Mesenchymal stem cell (in vitro differentiated cells and primary cell): ENCODE results near the gene RBM6.
A peak's percentile ranks its signal among the peaks of the same experiment; 100 is the strongest.

Experiments
- DNase-seq: peaks from one replicate; pipeline ENCODE4 v3.0.0-alpha.2; 2013
- H2AFZ ChIP-seq: one replicate; pipeline ENCODE4 v1.6.1; 2013; ENCODE audit warnings: low read depth, mild to moderate bottlenecking, control low read depth, inconsistent platforms, low read length, moderate library complexity
- H2AK5ac ChIP-seq: 2 replicates; pipeline ENCODE4 v1.6.1; 2013; ENCODE audit warnings: low read length, moderate library complexity, mild to moderate bottlenecking, inconsistent platforms; ENCODE audit not compliant: severe bottlenecking
- H2BK120ac ChIP-seq: one replicate; pipeline ENCODE4 v1.6.1; 2013; ENCODE audit warnings: low read depth, mild to moderate bottlenecking, inconsistent platforms, low read length, moderate library complexity
- H2BK12ac ChIP-seq, 2 experiments: one replicate each; pipeline ENCODE4 v1.6.1; 2013; ENCODE audit warnings: inconsistent platforms in 2 of 2, low read length in 2 of 2, mild to moderate bottlenecking in 2 of 2, moderate library complexity in 2 of 2, control low read depth in 1 of 2
- H2BK15ac ChIP-seq: one replicate; pipeline ENCODE4 v1.6.1; 2013; ENCODE audit warnings: mild to moderate bottlenecking, low read depth, inconsistent platforms; ENCODE audit not compliant: poor library complexity, severe bottlenecking
- H2BK5ac ChIP-seq: 2 replicates; pipeline ENCODE4 v1.6.1; 2013; ENCODE audit warnings: low read depth, mild to moderate bottlenecking, low read length, control low read depth, inconsistent platforms; ENCODE audit not compliant: poor library complexity, severe bottlenecking
- H3K14ac ChIP-seq, 2 experiments: one replicate each; pipeline ENCODE4 v1.6.1; 2013; ENCODE audit warnings: inconsistent platforms in 2 of 2, low read length in 2 of 2, control low read depth in 1 of 2, mild to moderate bottlenecking in 1 of 2, moderate library complexity in 1 of 2
- H3K18ac ChIP-seq, 2 experiments: one replicate each; pipeline ENCODE4 v1.6.1; 2013; ENCODE audit warnings: inconsistent platforms in 2 of 2, low read length in 2 of 2, control low read depth in 1 of 2, low read depth in 1 of 2, mild to moderate bottlenecking in 1 of 2
- H3K23ac ChIP-seq, 2 experiments: one replicate each; pipeline ENCODE4 v1.6.1; 2013; ENCODE audit warnings: inconsistent platforms in 2 of 2, low read length in 2 of 2, mild to moderate bottlenecking in 2 of 2, moderate library complexity in 2 of 2, control low read depth in 1 of 2
- H3K27ac ChIP-seq: 2 replicates; pipeline ENCODE4 v1.5.1; 2013; ENCODE audit warnings: mild to moderate bottlenecking, moderate library complexity, low read length, control low read depth, inconsistent platforms; ENCODE audit not compliant: poor library complexity, severe bottlenecking
- H3K27me3 ChIP-seq, 2 experiments: 2 replicates each; pipeline versions ENCODE4 v1.6.1 to v1.7.0; 2013; ENCODE audit warnings: low read length in 2 of 2, mild to moderate bottlenecking in 2 of 2, moderate library complexity in 2 of 2, control low read depth in 1 of 2, inconsistent platforms in 1 of 2; ENCODE audit not compliant: control insufficient read depth in 1 of 2, insufficient read depth in 1 of 2
- H3K36me3 ChIP-seq, 2 experiments: 2 replicates each; pipeline versions ENCODE4 v1.6.1 to v1.7.0; 2013; ENCODE audit warnings: low read length in 2 of 2, control low read depth in 1 of 2, inconsistent platforms in 1 of 2, low read depth in 1 of 2, mild to moderate bottlenecking in 1 of 2; ENCODE audit not compliant: insufficient read depth in 2 of 2, control insufficient read depth in 1 of 2
- H3K4ac ChIP-seq, 2 experiments: one replicate each; pipeline ENCODE4 v1.6.1; 2013; ENCODE audit warnings: inconsistent platforms in 2 of 2, low read length in 2 of 2, mild to moderate bottlenecking in 2 of 2, moderate library complexity in 2 of 2, control low read depth in 1 of 2, low read depth in 1 of 2
- H3K4me1 ChIP-seq: 2 replicates; pipeline ENCODE4 v1.6.1; 2013; ENCODE audit warnings: low read depth, low read length, control low read depth; ENCODE audit not compliant: control insufficient read depth, insufficient read depth
- H3K4me2 ChIP-seq: 2 replicates; pipeline ENCODE4 v1.6.1; 2013; ENCODE audit warnings: low read length, mild to moderate bottlenecking, inconsistent platforms; ENCODE audit not compliant: poor library complexity, severe bottlenecking
- H3K4me3 ChIP-seq, 2 experiments: 2 replicates each; pipeline versions ENCODE4 v1.5.1 to v1.7.0; 2013; ENCODE audit warnings: low read length in 2 of 2, mild to moderate bottlenecking in 2 of 2, control low read depth in 1 of 2, low read depth in 1 of 2; ENCODE audit not compliant: insufficient read depth in 1 of 2
- H3K79me1 ChIP-seq: replicated peaks from 2 replicates; pipeline ENCODE4 v1.6.1; 2013; ENCODE audit warnings: mild to moderate bottlenecking, control low read depth, low read length, inconsistent platforms; ENCODE audit not compliant: poor library complexity, severe bottlenecking
- H3K9ac ChIP-seq: 2 replicates; pipeline ENCODE4 v1.7.0; 2013; ENCODE audit warnings: mild to moderate bottlenecking, low read length, moderate library complexity
- H3K9me3 ChIP-seq: 2 replicates; pipeline ENCODE4 v1.7.0; 2013; ENCODE audit warnings: mild to moderate bottlenecking, low read length; ENCODE audit not compliant: control insufficient read depth
- H4K8ac ChIP-seq: one replicate; pipeline ENCODE4 v1.6.1; 2013; ENCODE audit warnings: inconsistent platforms, mild to moderate bottlenecking, low read length, moderate library complexity
- H4K91ac ChIP-seq: one replicate; pipeline ENCODE4 v1.6.1; 2013; ENCODE audit warnings: mild to moderate bottlenecking, low read length, inconsistent platforms
- WGBS: methylation state at CpG from one replicate; pipeline ENCODE4 v1.1.7; 2013; ENCODE audit warnings: mixed read lengths; 5-methylcytosine and 5-hydroxymethylcytosine counted together

Gene RBM6

GRCh38 chr3:49997862-49998261, 57.9 kb downstream of the RBM6 start:
- no peak overlapping the region for H4K8ac ChIP-seq
- no peak overlapping the region for H3K18ac ChIP-seq
- peaks cover 2 to 38% of the 10 kb centered on the region in 2 experiments for H3K36me3 ChIP-seq
- H3K9ac ChIP-seq, result no peak overlapping the region
- H3K27me3 ChIP-seq, result no peaks in the 10 kb centered on the region
- H3K27ac ChIP-seq, result no peak overlapping the region
- H2AK5ac ChIP-seq, result no peak overlapping the region
- H2BK5ac ChIP-seq, result no peak overlapping the region
- no peak overlapping the region for H2BK120ac ChIP-seq
- no peak overlapping the region for H4K91ac ChIP-seq
- WGBS, result no CpG with 5 or more reads among the region's 1 CpG
- peaks cover 21% of the 10 kb centered on the region for H3K79me1 ChIP-seq
- no peak overlapping the region for H2BK12ac ChIP-seq
- no peaks in the 10 kb centered on the region for H3K9me3 ChIP-seq
- H3K4ac ChIP-seq, result no peak overlapping the region
- no peaks in the 10 kb centered on the region for H3K4me1 ChIP-seq
- no peak overlapping the region for H3K4me3 ChIP-seq
- no peak overlapping the region for H3K4me2 ChIP-seq
- no peak for DNase-seq
- H2AFZ ChIP-seq, result no peak overlapping the region
- no peak overlapping the region for H2BK15ac ChIP-seq
- no peak overlapping the region for H3K23ac ChIP-seq
- H3K14ac ChIP-seq, result no peak overlapping the region

- no peak overlapping the region for H4K91ac ChIP-seq
- no peak overlapping the region for H3K23ac ChIP-seq
- H3K14ac ChIP-seq, result no peak overlapping the region
Measured at GRCh38 chr3:49998326-49998725, 58.4 kb downstream of the RBM6 start.

GRCh38 chr3:50001511-50001910, 61.6 kb downstream of the RBM6 start:
- Histone ChIP-seq H4K8ac (no peak overlapping the region), H3K14ac (no peak overlapping the region), H3K4me3 (no peak overlapping the region), H3K27ac (no peak overlapping the region), H3K9me3 (no peaks in the 10 kb centered on the region), H3K9ac (no peak overlapping the region), H2AFZ (no peak overlapping the region), H3K4ac (no peak overlapping the region), H3K23ac (no peak overlapping the region), H3K4me1 (no peaks in the 10 kb centered on the region), H3K79me1 (peaks cover 31% of the 10 kb centered on the region), H3K27me3 (no peaks in the 10 kb centered on the region), H2BK120ac (no peak overlapping the region), H3K18ac (no peak overlapping the region), H2BK5ac (no peak overlapping the region), H2AK5ac (no peak overlapping the region), H2BK12ac (no peak overlapping the region), H2BK15ac (no peak overlapping the region), H3K4me2 (no peak overlapping the region), H4K91ac (no peak overlapping the region), H3K36me3 (peaks cover 5 to 27% of the 10 kb centered on the region in 2 experiments)
- DNase-seq, result no peak
- WGBS, result 100% methylated on average over 3 of the region's 3 CpGs

More at GRCh38 chr3:49998326-49998725, 58.4 kb downstream of the RBM6 start:
- no peak overlapping the region for H3K9ac ChIP-seq
- no peaks in the 10 kb centered on the region for H3K4me1 ChIP-seq
- no peak overlapping the region for H3K18ac ChIP-seq
- no peak overlapping the region for H2BK5ac ChIP-seq
- H3K36me3 ChIP-seq, result peaks cover 2 to 38% of the 10 kb centered on the region in 2 experiments
- no peak overlapping the region for H3K27ac ChIP-seq
- H2AK5ac ChIP-seq, result no peak overlapping the region
- no peak overlapping the region for H2BK12ac ChIP-seq
- no peak overlapping the region for H2AFZ ChIP-seq
- no peaks in the 10 kb centered on the region for H3K27me3 ChIP-seq
- WGBS, result 100% methylated on average over 1 of the region's 2 CpGs
- H3K4me2 ChIP-seq, result no peak overlapping the region
- H3K79me1 ChIP-seq, result peaks cover 22% of the 10 kb centered on the region
- H3K9me3 ChIP-seq, result no peaks in the 10 kb centered on the region
- no peak overlapping the region for H2BK120ac ChIP-seq
- no peak overlapping the region for H2BK15ac ChIP-seq
- no peak overlapping the region for H4K8ac ChIP-seq
- H3K4me3 ChIP-seq, result no peak overlapping the region
- peak; percentile 59 for DNase-seq
- H3K4ac ChIP-seq, result no peak overlapping the region

DNA sequence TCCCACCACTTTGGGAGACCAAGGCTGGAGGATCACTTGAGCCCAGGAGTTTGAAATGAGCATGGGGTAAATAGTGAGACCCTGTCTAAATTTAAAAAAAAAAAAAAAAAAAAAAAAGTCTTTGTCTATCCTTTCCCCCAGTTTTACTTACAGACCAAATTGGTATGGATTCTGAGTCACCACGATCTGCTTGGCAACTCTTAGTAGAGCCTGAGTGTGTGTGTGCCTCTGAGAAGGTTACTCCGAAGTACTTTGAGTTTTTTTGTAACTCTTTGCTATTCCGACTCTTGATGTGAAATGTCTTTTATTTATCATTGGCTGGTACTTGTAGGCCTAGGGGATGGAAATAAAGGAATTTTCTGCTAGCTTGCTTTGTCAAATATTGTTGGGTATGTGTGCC, 63.3 kb downstream of the RBM6 start:
- H2BK120ac ChIP-seq, result no peak overlapping the region
- H3K23ac ChIP-seq, result no peak overlapping the region
- H4K8ac ChIP-seq, result no peak overlapping the region
- H2BK15ac ChIP-seq, result no peak overlapping the region
- no peak overlapping the region for H3K27ac ChIP-seq
- no peak overlapping the region for H4K91ac ChIP-seq
- H2BK12ac ChIP-seq, result no peak overlapping the region
- H3K27me3 ChIP-seq, result no peaks in the 10 kb centered on the region
- H3K4me1 ChIP-seq, result no peaks in the 10 kb centered on the region
- no peak overlapping the region for H2BK5ac ChIP-seq
- no peak overlapping the region for H3K4me2 ChIP-seq
- H3K4ac ChIP-seq, result no peak overlapping the region
- no peak for DNase-seq
- no peak overlapping the region for H2AK5ac ChIP-seq
- no peak overlapping the region for H3K14ac ChIP-seq
- H3K9ac ChIP-seq, result no peak overlapping the region
- no peak overlapping the region for H2AFZ ChIP-seq
- H3K9me3 ChIP-seq, result no peaks in the 10 kb centered on the region
- no peak overlapping the region for H3K4me3 ChIP-seq
- 99% methylated on average over 3 of the region's 3 CpGs for WGBS
- H3K18ac ChIP-seq, result no peak overlapping the region
- peaks cover 34% of the 10 kb centered on the region for H3K79me1 ChIP-seq
- H3K36me3 ChIP-seq, result peaks cover 9 to 27% of the 10 kb centered on the region in 2 experiments
